Measurements from ENCODE around the gene TBX3.

GRCh38 chr12:114684870-114685273 lies 897 bp upstream of the TBX3 start:
- TF ChIP-seq CTCF (IDR thresholded peaks at IDR 0.05; ENCODE audit: low read depth, low read length, missing input control): no peak
- no peak for TF ChIP-seq TAF1 (conservative IDR thresholded peaks at IDR 0.05)
- TF ChIP-seq ZBTB33 (IDR thresholded peaks at IDR 0.05): no peak
- TF ChIP-seq HNF4G (IDR thresholded peaks at IDR 0.05): no peak
- no peak for TF ChIP-seq JUND (IDR thresholded peaks at IDR 0.05)
- no peak for TF ChIP-seq RXRA (IDR thresholded peaks at IDR 0.05)
- no peak for TF ChIP-seq GABPA (IDR thresholded peaks at IDR 0.05 in 1 of 2, conservative IDR thresholded peaks at IDR 0.05 in 1 of 2)
- no peak for TF ChIP-seq REST (IDR thresholded peaks at IDR 0.05)
- TF ChIP-seq RAD21 (IDR thresholded peaks at IDR 0.05): no peak
- no peak for TF ChIP-seq EGR1 (IDR thresholded peaks at IDR 0.05; ENCODE audit: low read depth in 2 of 2)
- no peak for TF ChIP-seq YY1 (IDR thresholded peaks at IDR 0.05)

Data from liver (tissue), 3 donors.